Fibroblast of skin of left quadriceps (primary cell): ENCODE results near the gene NFILZ.
A peak's percentile ranks its signal among the peaks of the same experiment; 100 is the strongest.

Experiments used
- DNase-seq, 2 experiments: peaks; one replicate each; pipeline ENCODE4 v3.0.0-alpha.2; 2013; ENCODE audit warnings: low read depth in 2 of 2

NFILZ gene

GRCh38 chr19:8629996-8630683 lies at the start of gene NFILZ:
TSS of gene NFILZ (plus strand) at chr19:8630633. CDS start at chr19:8676766, 46,133 bp downstream.
- no peak for DNase-seq

GRCh38 chr19:8580710-8581281 lies 49.6 kb upstream of the NFILZ start:
- DNase-seq = peak; percentile 42 to 45

- DNase-seq = no peak
Measured at GRCh38 chr19:8584965-8585893, 45.2 kb upstream of the NFILZ start.

GRCh38 chr19:8585894-8586750 lies 44.3 kb upstream of the NFILZ start:
- DNase-seq = no peak

GRCh38 chr19:8589177-8589714 lies 41.2 kb upstream of the NFILZ start:
- no peak for DNase-seq

GRCh38 chr19:8592231-8593009 lies 38.0 kb upstream of the NFILZ start:
- DNase-seq = peak; percentile 92

GRCh38 chr19:8593931-8594330 lies 36.5 kb upstream of the NFILZ start:
- no peak for DNase-seq

- DNase-seq = no peak
Measured at GRCh38 chr19:8595651-8596050, 34.8 kb upstream of the NFILZ start.

- DNase-seq = no peak
Measured at GRCh38 chr19:8596168-8596567, 34.3 kb upstream of the NFILZ start.

GRCh38 chr19:8600064-8600463 lies 30.4 kb upstream of the NFILZ start:
- no peak for DNase-seq

- DNase-seq = no peak
Measured at GRCh38 chr19:8600816-8601215, 29.6 kb upstream of the NFILZ start.

GRCh38 chr19:8601796-8602195 lies 28.6 kb upstream of the NFILZ start:
- no peak for DNase-seq

- DNase-seq = no peak
Measured at GRCh38 chr19:8605514-8605913, 24.9 kb upstream of the NFILZ start.

- no peak for DNase-seq
Measured at GRCh38 chr19:8607386-8607785, 23.0 kb upstream of the NFILZ start.

- no peak for DNase-seq
Measured at GRCh38 chr19:8608941-8609278, 21.5 kb upstream of the NFILZ start.

GRCh38 chr19:8609279-8610040 lies 21.0 kb upstream of the NFILZ start:
- DNase-seq = no peak

GRCh38 chr19:8610041-8610935 lies 20.1 kb upstream of the NFILZ start, which contains the start of gene ADAMTS10:
TSS of gene ADAMTS10 (minus strand) at chr19:8610715. CDS start at chr19:8605710, 5,005 bp downstream.
- no peak for DNase-seq

GRCh38 chr19:8610936-8611300 lies 19.5 kb upstream of the NFILZ start:
- no peak for DNase-seq

- no peak for DNase-seq
Measured at GRCh38 chr19:8611391-8611876, 19.0 kb upstream of the NFILZ start.
